EH (cell line): ENCODE measurements around the gene PPM1E.
"Not testable (repeated sequence)": the region's sequence is repeated elsewhere in the genome, so short reads cannot be mapped to it uniquely, and the experiment has no call there.

Source experiments
- DNase-seq: peaks from one replicate; pipeline ENCODE4 v3.0.0-alpha.2; 2015; ENCODE audit warnings: low read depth

The PPM1E gene

GRCh38 chr17:58840820-58841612, 85.4 kb downstream of the PPM1E start:
- no peak for DNase-seq

GRCh38 chr17:58846413-58846812, 90.8 kb downstream of the PPM1E start:
- DNase-seq, result not testable (repeated sequence)

GRCh38 chr17:58850106-58850505, 94.5 kb downstream of the PPM1E start:
- not testable (repeated sequence) for DNase-seq

GRCh38 chr17:58865301-58865700, 109.6 kb downstream of the PPM1E start:
- no peak for DNase-seq

GRCh38 chr17:58870747-58871146, 115.1 kb downstream of the PPM1E start:
- peak; percentile 3 for DNase-seq

GRCh38 chr17:58873926-58874325, 118.3 kb downstream of the PPM1E start:
- no peak for DNase-seq

GRCh38 chr17:58875261-58875660, 119.6 kb downstream of the PPM1E start:
- DNase-seq, result no peak

- no peak for DNase-seq
These were observed 128.5 kb downstream of the PPM1E start for GRCh38 chr17:58884161-58884560.

GRCh38 chr17:58886514-58886913, 130.9 kb downstream of the PPM1E start:
- no peak for DNase-seq

GRCh38 chr17:58889928-58890327, 134.3 kb downstream of the PPM1E start:
- DNase-seq, result no peak

- DNase-seq, result no peak
These were observed 143.5 kb downstream of the PPM1E start for GRCh38 chr17:58899191-58899590.

- DNase-seq, result no peak
These were observed 146.7 kb downstream of the PPM1E start for GRCh38 chr17:58902322-58902721.

GRCh38 chr17:58911741-58912343, 156.2 kb downstream of the PPM1E start:
- no peak for DNase-seq

GRCh38 chr17:58913552-58913951, 157.9 kb downstream of the PPM1E start:
- no peak for DNase-seq

GRCh38 chr17:58913971-58914769, 158.5 kb downstream of the PPM1E start:
- peak; percentile 9 for DNase-seq

- no peak for DNase-seq
These were observed 161.6 kb downstream of the PPM1E start for GRCh38 chr17:58917228-58917627.

- no peak for DNase-seq
These were observed 162.4 kb downstream of the PPM1E start for GRCh38 chr17:58918072-58918471.

- no peak for DNase-seq
These were observed 163.2 kb downstream of the PPM1E start for GRCh38 chr17:58918884-58919283.

GRCh38 chr17:58920773-58921172, 165.1 kb downstream of the PPM1E start:
- DNase-seq, result no peak

- no peak for DNase-seq
These were observed 177.3 kb downstream of the PPM1E start for GRCh38 chr17:58932956-58933355.

GRCh38 chr17:58936295-58936694, 180.6 kb downstream of the PPM1E start:
- DNase-seq, result no peak

- DNase-seq, result no peak
These were observed 188.5 kb downstream of the PPM1E start for GRCh38 chr17:58944166-58944565.

GRCh38 chr17:58947411-58947810, 191.8 kb downstream of the PPM1E start:
- no peak for DNase-seq
